Measurements from ENCODE around the gene SPO11. TPM values are rescaled to one million over a fixed set of nuclear protein-coding genes. Genes with fewer than 3 reads are reported as not detected.

Gene SPO11
- total and polyA plus RNA-seq, 2 of the 13 experiments (the other 11 are each of a cell fraction or from before 2014, with no cell fraction given) = not detected

- TF ChIP-seq, protein P1, sequence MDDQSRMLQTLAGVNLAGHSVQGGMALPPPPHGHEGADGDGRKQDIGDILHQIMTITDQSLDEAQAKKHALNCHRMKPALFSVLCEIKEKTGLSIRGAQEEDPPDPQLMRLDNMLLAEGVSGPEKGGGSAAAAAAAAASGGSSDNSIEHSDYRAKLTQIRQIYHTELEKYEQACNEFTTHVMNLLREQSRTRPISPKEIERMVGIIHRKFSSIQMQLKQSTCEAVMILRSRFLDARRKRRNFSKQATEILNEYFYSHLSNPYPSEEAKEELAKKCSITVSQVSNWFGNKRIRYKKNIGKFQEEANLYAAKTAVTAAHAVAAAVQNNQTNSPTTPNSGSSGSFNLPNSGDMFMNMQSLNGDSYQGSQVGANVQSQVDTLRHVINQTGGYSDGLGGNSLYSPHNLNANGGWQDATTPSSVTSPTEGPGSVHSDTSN (CRISPR knock-in tag; IDR thresholded peaks at IDR 0.05; ENCODE audit: borderline replicate concordance) = no peak
- no peak for TF ChIP-seq NFYC (CRISPR knock-in tag; IDR thresholded peaks at IDR 0.05)
- peak; percentile 73 for TF ChIP-seq SIN3B (IDR thresholded peaks at IDR 0.05; ENCODE audit: low read length)
- 0 out of 2 replicates have a peak, but pooled peaks have one; percentile 44 for TF ChIP-seq RFXAP (CRISPR knock-in tag; IDR thresholded peaks at IDR 0.05; ENCODE audit: borderline replicate concordance)
- TF ChIP-seq JUNB (CRISPR knock-in tag; IDR thresholded peaks at IDR 0.05; ENCODE audit: borderline replicate concordance) = no peak
- TF ChIP-seq PLRG1 (conservative IDR thresholded peaks at IDR 0.05) = no peak
- TF ChIP-seq ZNF451 (CRISPR knock-in tag; IDR thresholded peaks at IDR 0.05) = peak; percentile 75; the same call in 1 of the 2 replicates
- TF ChIP-seq ZNF569 (CRISPR knock-in tag; IDR thresholded peaks at IDR 0.05; ENCODE audit: borderline replicate concordance) = no peak
- TF ChIP-seq ZNF296 (CRISPR knock-in tag; conservative IDR thresholded peaks at IDR 0.05) = peak; percentile 78; the same call in 1 of the 2 replicates
- TF ChIP-seq ZNF577 (CRISPR knock-in tag; IDR thresholded peaks at IDR 0.05; ENCODE audit: borderline replicate concordance, low read depth) = no peak
- TF ChIP-seq ZNF614 (CRISPR knock-in tag; IDR thresholded peaks at IDR 0.05; ENCODE audit: borderline replicate concordance) = no peak
- TF ChIP-seq, protein P2, sequence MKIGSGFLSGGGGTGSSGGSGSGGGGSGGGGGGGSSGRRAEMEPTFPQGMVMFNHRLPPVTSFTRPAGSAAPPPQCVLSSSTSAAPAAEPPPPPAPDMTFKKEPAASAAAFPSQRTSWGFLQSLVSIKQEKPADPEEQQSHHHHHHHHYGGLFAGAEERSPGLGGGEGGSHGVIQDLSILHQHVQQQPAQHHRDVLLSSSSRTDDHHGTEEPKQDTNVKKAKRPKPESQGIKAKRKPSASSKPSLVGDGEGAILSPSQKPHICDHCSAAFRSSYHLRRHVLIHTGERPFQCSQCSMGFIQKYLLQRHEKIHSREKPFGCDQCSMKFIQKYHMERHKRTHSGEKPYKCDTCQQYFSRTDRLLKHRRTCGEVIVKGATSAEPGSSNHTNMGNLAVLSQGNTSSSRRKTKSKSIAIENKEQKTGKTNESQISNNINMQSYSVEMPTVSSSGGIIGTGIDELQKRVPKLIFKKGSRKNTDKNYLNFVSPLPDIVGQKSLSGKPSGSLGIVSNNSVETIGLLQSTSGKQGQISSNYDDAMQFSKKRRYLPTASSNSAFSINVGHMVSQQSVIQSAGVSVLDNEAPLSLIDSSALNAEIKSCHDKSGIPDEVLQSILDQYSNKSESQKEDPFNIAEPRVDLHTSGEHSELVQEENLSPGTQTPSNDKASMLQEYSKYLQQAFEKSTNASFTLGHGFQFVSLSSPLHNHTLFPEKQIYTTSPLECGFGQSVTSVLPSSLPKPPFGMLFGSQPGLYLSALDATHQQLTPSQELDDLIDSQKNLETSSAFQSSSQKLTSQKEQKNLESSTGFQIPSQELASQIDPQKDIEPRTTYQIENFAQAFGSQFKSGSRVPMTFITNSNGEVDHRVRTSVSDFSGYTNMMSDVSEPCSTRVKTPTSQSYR (CRISPR knock-in tag; IDR thresholded peaks at IDR 0.05; ENCODE audit: borderline replicate concordance) = no peak
- peak; percentile 93; the same call in 1 of the 2 replicates for TF ChIP-seq ZNF430 (CRISPR knock-in tag; IDR thresholded peaks at IDR 0.05)
- no peak for TF ChIP-seq ZNF484 (CRISPR knock-in tag; IDR thresholded peaks at IDR 0.05; ENCODE audit: borderline replicate concordance, low read depth)
- TF ChIP-seq HNRNPH1 (optimal IDR thresholded peaks at IDR 0.05; ENCODE audit: low read depth, low read length) = no peak
- TF ChIP-seq XRCC5 (optimal IDR thresholded peaks at IDR 0.05; ENCODE audit: low read length) = no peak
- TF ChIP-seq IRX3 (CRISPR knock-in tag; IDR thresholded peaks at IDR 0.05; ENCODE audit: borderline replicate concordance, low read depth) = peak; percentile 78; the same call in 1 of the 2 replicates
- peak; percentile 79 for TF ChIP-seq ZBTB1 (CRISPR knock-in tag; IDR thresholded peaks at IDR 0.05; ENCODE audit: borderline replicate concordance)
- peak; percentile 87 for TF ChIP-seq NR0B2 (CRISPR knock-in tag; IDR thresholded peaks at IDR 0.05)
Measured at GRCh38 chr20:57351042-57351783, 21.6 kb downstream of the SPO11 start, which contains the start of gene RAE1 (continued).
